ENCODE results near the gene TENM3. TPM values are rescaled to one million over a fixed set of nuclear protein-coding genes. Genes with fewer than 3 reads are reported as not detected.

Gene TENM3
- polyA plus RNA-seq, 1 of the 3 experiments (the other 2 are of a cell fraction) = 10.4 TPM

DNA sequence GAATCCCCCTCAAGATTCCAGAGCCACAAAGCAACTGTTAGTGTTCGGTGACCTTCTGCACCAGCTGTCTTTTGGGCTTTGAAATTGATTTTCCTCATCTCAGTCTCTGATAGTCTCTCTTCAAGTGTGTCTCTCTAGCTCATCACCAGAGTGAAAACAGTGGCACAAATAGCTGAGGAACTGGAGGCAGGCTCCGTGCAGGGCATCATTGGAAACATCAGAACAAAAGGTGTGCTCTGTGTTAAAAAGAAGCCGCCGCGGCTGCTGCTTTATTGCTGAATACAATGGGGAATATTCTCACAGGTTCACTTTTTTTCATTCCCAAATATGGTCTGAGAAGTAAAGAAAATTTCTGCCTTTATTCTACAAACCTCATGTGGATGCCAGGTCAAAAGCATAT is 376.5 kb downstream of the TENM3 start:
- H3K4me1 ChIP-seq (ENCODE audit: control insufficient read depth in 1 of 2, insufficient read depth in 2 of 2, low read depth in 1 of 2, low read length in 1 of 2) = no peaks in the 10 kb centered on the region; a peak in 1 of 4 replicates
- H3K27me3 ChIP-seq (ENCODE audit: insufficient read depth) = no peaks in the 10 kb centered on the region
- no peak overlapping the region for H3K27ac ChIP-seq (ENCODE audit: low read depth in 2 of 2, low read length in 1 of 2)
- no peak overlapping the region for H3K4me3 ChIP-seq (ENCODE audit: low read depth in 2 of 2, low read length in 1 of 2)
- WGBS (ENCODE audit: low lambda C conversion rate) = 98% methylated on average over 5 of the region's 5 CpGs
- no peak overlapping the region for H3K9ac ChIP-seq
- H3F3A ChIP-seq (replicated peaks; ENCODE audit: insufficient read depth) = no peaks in the 10 kb centered on the region
- H3K9me3 ChIP-seq = no peaks in the 10 kb centered on the region
- no peak overlapping the region for H3K4me2 ChIP-seq
- no peaks in the 10 kb centered on the region for H4K20me1 ChIP-seq (ENCODE audit: insufficient read depth)
- no peak for DNase-seq
- no peak for TF ChIP-seq CHD2 (IDR thresholded peaks at IDR 0.05; ENCODE audit: low read length, partially characterized antibody)
- TF ChIP-seq TAF1 (IDR thresholded peaks at IDR 0.05; ENCODE audit: borderline replicate concordance, low read depth, low read length) = no peak
- TF ChIP-seq FOSL2 (IDR thresholded peaks at IDR 0.05; ENCODE audit: borderline replicate concordance, low read depth) = no peak
- TF ChIP-seq EP300 (IDR thresholded peaks at IDR 0.05; ENCODE audit: borderline replicate concordance in 1 of 2, low read depth in 1 of 2, low read length in 1 of 2) = no peak
- TF ChIP-seq, protein P1, sequence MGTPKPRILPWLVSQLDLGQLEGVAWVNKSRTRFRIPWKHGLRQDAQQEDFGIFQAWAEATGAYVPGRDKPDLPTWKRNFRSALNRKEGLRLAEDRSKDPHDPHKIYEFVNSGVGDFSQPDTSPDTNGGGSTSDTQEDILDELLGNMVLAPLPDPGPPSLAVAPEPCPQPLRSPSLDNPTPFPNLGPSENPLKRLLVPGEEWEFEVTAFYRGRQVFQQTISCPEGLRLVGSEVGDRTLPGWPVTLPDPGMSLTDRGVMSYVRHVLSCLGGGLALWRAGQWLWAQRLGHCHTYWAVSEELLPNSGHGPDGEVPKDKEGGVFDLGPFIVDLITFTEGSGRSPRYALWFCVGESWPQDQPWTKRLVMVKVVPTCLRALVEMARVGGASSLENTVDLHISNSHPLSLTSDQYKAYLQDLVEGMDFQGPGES (IDR thresholded peaks at IDR 0.05; ENCODE audit: low read depth, low read length) = no peak
- CTCF ChIA-PET = interaction anchor here (0.7 kb wide), 1 partner anchor 120 kb away, joined by 3 read pairs; no protein-coding TSS in a partner anchor
- peaks cover 0 to 4% of the 10 kb centered on the region in 2 experiments for H3K36me3 ChIP-seq (replicated peaks in 1 of 2; ENCODE audit: control insufficient read depth in 1 of 2, insufficient read depth in 2 of 2, low read length in 1 of 2)
- no peaks in the 10 kb centered on the region for H3K79me2 ChIP-seq (ENCODE audit: insufficient read depth)
- no peak overlapping the region for H2AFZ ChIP-seq (ENCODE audit: low read depth)
- no peaks in the 10 kb centered on the region for H3K9me2 ChIP-seq
- POLR2A ChIA-PET = no interaction called here

DNA sequence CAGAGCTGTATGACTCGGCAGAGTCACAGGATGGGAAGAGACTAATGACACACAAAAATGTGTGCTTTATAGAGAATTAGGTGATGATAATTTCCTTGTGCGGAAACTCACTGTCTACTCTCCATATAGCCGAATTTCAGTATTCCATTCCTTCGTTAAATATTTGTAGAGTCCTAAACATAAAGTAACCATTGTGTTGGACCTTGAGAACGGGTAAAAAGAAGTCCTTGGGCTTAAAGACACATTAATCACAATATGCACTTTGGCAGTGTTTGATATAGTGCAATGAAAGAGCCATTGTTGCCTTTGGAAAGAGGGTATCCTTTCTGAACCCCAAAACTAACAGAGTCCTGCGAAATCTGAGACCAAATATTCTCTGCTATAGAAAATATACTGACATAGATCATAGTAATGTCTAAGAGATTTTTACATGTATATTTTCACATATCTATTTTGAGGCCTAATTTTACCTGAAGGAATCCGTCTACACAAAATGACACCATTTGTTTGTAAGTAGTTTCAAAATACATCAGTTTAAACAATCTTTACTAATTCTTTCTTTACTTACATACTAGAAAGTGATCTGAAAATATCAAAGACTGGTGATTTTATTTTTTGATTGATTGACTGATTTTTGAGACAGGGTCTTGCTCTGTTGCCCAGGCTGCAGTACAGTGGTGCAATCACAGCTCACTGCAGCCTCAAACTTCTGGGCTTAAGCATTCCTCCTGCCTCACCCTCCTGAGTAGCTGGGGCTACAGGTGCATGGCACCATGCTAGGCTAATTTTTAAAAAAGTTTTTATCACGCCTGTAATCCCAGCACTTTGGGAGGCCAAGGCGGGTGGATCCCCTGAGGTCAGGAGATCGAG is 377.1 kb downstream of the TENM3 start:
- no peaks in the 10 kb centered on the region for H3K9me3 ChIP-seq
- no peak for TF ChIP-seq FOXJ3 (CRISPR knock-in tag; IDR thresholded peaks at IDR 0.05)
- no peak for TF ChIP-seq FOXM1 (IDR thresholded peaks at IDR 0.05; ENCODE audit: low read depth)
- no peak for TF ChIP-seq SIN3A (IDR thresholded peaks at IDR 0.05; ENCODE audit: borderline replicate concordance, low read depth, low read length)
- no peak for TF ChIP-seq JUND (IDR thresholded peaks at IDR 0.05)
- TF ChIP-seq TEAD4 (IDR thresholded peaks at IDR 0.05; ENCODE audit: borderline replicate concordance, insufficient read depth) = no peak
- TF ChIP-seq TCF12 (IDR thresholded peaks at IDR 0.05) = no peak
- no peak for TF ChIP-seq CHD2 (IDR thresholded peaks at IDR 0.05; ENCODE audit: low read length, partially characterized antibody)
- TF ChIP-seq, protein P1 (IDR thresholded peaks at IDR 0.05; ENCODE audit: low read depth, low read length) = no peak
- TF ChIP-seq TAF1 (IDR thresholded peaks at IDR 0.05; ENCODE audit: borderline replicate concordance, low read depth, low read length) = no peak
- TF ChIP-seq ELF1 (IDR thresholded peaks at IDR 0.05) = no peak
- no peak for TF ChIP-seq GABPA (IDR thresholded peaks at IDR 0.05; ENCODE audit: low read depth)
- no peak for TF ChIP-seq SMC3 (IDR thresholded peaks at IDR 0.05; ENCODE audit: low read depth, low read length)
- no peak overlapping the region for H2AFZ ChIP-seq (ENCODE audit: low read depth)
- no peak overlapping the region for H3K4me3 ChIP-seq (ENCODE audit: low read depth in 2 of 2, low read length in 1 of 2)
- H3K4me2 ChIP-seq = no peak overlapping the region
- no peak overlapping the region; a peak in 1 of 4 replicates for H3K27ac ChIP-seq (ENCODE audit: low read depth in 2 of 2, low read length in 1 of 2)
- ChIA-PET CTCF (no interaction called here), POLR2A (no interaction called here)
- no peak overlapping the region for H3K9ac ChIP-seq
- H3K9me2 ChIP-seq = no peaks in the 10 kb centered on the region
- no peaks in the 10 kb centered on the region for H3K79me2 ChIP-seq (ENCODE audit: insufficient read depth)
- peaks cover 0 to 4% of the 10 kb centered on the region in 2 experiments for H3K36me3 ChIP-seq (replicated peaks in 1 of 2; ENCODE audit: control insufficient read depth in 1 of 2, insufficient read depth in 2 of 2, low read length in 1 of 2)
- H3F3A ChIP-seq (replicated peaks; ENCODE audit: insufficient read depth) = no peaks in the 10 kb centered on the region
- WGBS (ENCODE audit: low lambda C conversion rate) = 88% methylated on average over 10 of the region's 10 CpGs
- no peak for DNase-seq
- no peaks in the 10 kb centered on the region for H3K27me3 ChIP-seq (ENCODE audit: insufficient read depth)
- H4K20me1 ChIP-seq (ENCODE audit: insufficient read depth) = no peaks in the 10 kb centered on the region
- H3K4me1 ChIP-seq (ENCODE audit: control insufficient read depth in 1 of 2, insufficient read depth in 2 of 2, low read depth in 1 of 2, low read length in 1 of 2) = no peaks in the 10 kb centered on the region; a peak in 1 of 4 replicates
